Tongue (tissue), 2 donors: ENCODE results near the gene KRTAP3-2. TPM values are rescaled to one million over a fixed set of nuclear protein-coding genes. Genes with fewer than 3 reads are reported as not detected.

Experiments
- DNase-seq: peaks from one replicate; pipeline ENCODE4 v3.0.0-alpha.2; 2015
- total RNA-seq: library from RNA; depleted of rRNA; stranded (reverse); fragments of >200 nt; gene quantifications from one replicate; pipeline ENCODE4 v1.2.3, GENCODE V29; 2014

KRTAP3-2 gene
- total RNA-seq, 1 donor from 2014 or later, result not detected

DNA sequence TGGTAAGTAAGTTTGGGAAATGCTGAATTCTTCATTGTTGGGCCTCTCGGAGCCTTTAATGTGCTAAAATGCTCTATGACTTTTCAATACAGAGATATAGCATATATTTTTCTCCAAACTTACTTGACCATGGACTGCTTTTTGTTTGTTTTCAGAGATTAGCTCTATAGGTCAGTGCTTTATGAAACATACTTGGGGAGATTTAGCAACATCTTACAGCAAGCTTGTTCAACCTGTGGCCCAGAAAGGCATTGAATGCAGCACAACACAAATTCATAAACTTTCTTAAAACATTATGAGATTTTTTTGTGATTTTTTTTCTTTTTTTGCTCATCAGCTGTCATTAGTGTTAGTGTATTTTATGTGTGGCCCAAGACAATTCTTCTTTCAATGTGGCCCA, 10.2 kb upstream of the KRTAP3-2 start:
- DNase-seq, result no peak

DNA sequence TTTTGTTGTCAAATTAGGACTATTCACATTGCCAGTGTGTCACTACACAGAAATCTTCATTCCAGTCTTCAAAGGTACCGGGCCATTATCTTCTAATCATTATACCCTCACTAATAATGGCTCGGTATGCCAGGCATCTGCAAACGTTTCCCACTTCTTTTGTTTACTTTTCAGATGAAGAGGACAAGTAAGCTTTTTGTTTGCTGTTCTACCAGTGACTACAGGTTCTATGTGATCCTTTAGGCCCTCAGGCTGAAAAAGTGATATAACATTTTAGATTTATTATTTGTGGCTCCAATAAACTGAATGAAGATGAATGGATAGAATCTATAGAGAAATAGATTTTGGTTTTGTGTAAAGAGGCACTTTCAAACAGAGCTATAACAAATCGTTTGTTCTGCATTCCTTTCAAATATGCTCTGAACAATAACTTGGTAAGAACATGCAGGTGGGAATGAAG, 9.6 kb upstream of the KRTAP3-2 start:
- no peak for DNase-seq

DNA sequence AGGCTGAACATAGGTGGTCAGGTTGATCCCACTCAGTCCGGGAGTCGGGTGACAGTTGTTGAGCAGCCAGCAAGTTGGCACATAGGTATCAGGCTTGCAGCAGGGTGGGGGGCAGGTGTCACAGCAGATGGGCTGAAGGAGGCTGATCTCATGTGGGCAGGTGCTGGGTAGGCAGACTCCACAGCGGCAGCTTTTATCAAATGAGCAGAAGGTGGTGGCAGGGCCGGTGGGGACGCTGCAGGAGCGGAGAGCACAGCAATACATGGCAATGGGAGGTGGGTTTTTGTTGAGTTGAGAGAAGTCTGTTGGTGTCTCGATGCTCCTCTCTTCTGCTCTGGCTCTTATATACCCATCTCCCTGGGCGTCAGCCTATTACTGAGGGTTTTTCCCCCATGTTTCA, 9.1 kb upstream of the KRTAP3-2 start, which contains the start of gene KRTAP3-1:
Gene KRTAP3-1, minus strand, starts transcription at position 318 of the 400 bp plus-strand sequence. Its CDS starts 54 bp downstream, at position 264.
- peak; percentile 16 for DNase-seq

DNA sequence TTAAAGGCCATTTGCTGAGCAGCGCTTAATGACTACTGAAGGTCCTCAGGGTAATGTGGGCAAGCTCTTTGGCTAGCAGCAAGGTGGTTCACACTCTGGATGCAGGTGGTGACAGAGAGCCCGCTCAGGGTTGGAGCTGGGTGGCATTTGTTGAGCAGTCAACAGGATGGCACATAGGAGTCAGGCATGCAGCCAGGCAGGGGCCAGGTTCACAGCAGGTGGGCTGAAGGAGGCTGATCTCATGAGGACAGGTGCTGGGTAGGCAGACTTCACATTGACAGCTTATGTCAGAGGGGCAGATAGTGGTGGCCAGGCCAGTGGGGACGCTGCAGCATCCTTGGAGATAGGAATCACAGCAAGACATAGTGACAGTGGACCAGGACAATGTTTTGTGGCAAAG, 4.7 kb upstream of the KRTAP3-2 start:
- DNase-seq, result peak; percentile 27

DNA sequence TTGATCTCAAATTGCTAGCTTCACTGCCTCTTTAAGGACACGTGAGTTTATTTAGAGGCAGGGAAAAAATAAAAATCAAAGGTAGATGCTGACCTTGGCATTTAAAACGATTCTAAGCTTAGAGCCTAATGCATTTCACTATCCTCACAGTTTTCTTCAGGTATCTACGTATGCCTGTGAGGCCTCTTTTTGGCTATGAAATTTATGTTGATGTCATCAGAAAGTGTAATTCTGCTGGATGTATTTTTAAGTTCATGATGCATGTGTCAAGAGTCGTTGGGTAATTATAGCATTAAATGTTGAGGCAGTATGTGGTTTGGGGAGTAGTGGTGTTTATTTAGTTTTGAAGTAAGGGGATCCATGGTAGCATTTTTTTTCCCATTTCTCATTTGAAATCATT, 4.2 kb upstream of the KRTAP3-2 start:
- DNase-seq, result no peak

DNA sequence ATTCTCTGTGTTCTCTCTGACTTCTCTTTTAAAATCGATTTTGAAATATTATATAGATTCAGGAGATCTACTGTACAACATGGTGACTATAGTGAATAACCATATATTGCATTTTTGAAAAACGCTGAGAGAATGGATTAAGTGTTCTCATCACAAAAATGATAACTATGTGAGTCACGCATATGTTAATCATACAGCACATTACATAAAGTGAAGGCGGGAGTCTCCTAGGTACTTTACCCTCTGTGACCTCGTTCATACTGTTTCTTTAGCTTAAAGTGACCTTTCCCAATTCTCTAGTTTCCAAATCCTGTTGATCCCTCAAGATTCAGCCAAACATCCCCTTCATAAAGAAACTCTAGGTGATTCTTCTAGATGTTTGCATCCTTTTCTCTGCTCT, 3.1 kb upstream of the KRTAP3-2 start:
- no peak for DNase-seq

DNA sequence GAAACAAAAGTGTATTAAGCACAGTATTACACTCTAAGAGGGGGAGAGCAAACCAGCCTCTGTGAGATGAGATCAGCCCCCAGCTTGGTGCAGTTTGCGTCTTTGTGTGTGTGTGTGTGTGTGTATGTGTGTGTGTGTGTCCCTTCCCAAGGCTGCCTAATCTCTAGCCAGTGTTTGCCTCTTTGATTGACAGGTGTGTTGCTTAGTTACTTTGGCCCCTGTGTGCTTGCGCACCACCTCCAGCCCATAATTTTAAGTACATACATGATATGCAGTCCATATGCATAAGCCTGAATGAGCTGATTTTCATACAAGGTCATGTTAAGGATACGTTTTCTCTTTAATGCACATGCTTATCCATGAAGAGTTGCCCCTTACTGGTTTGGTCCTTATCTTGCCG, 2.1 kb upstream of the KRTAP3-2 start:
- no peak for DNase-seq

DNA sequence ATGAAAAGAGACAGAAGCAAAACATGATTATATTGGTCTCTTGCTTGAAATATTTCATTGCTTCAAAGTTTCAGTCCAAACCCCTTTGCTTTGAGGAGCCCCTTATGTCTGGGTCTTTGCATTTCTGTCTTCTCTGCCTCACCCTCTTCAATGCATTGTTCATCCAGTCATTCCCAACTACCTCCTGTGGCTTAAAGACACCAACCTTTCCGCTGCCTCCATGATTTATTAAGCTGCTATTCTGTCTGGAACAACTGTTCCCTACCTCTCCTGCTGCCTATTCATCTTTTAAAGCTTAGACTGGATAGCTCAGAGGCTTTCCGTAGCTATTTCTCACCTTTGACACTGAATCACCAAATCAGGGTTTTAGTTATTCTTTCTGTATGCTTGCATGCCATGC, 2.3 kb downstream of the KRTAP3-2 start:
- DNase-seq, result no peak

DNA sequence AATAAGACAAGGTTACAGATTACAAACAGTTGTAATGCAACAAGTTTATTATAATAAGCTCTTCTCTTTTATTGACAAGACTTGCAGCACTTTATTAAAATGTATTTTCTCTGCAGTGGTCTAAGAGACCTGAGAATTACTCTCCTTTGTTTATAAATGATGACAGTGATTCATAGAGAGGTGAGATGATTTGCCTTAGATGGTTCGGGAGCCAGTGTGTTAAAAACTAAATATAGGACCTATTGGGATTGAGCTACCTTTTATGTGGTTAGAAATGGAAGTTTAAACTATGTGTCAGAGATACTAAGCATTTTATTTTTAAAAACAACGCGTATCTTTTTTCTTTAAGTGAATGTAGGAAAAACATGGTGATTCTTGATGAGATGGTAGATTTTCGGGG, 2.9 kb downstream of the KRTAP3-2 start:
- DNase-seq, result no peak

DNA sequence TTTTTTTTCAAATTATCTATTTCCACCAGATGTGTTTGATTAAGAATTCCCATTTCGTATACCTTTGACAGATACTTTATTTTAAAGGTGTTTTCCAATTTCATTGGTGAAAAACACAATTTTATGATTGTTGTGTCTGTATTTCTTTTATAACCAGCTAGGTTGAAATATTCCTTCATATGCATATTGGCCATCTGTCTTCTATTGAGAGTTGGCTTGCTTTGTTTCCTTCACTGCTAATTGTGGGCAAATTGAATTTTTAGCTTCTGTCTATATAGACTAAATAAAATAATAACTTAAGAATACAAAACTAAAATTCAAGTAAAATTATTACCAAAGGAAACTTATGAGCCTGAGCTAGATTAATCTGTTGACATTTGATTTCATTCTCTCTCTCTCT, 4.6 kb downstream of the KRTAP3-2 start:
- no peak for DNase-seq

DNA sequence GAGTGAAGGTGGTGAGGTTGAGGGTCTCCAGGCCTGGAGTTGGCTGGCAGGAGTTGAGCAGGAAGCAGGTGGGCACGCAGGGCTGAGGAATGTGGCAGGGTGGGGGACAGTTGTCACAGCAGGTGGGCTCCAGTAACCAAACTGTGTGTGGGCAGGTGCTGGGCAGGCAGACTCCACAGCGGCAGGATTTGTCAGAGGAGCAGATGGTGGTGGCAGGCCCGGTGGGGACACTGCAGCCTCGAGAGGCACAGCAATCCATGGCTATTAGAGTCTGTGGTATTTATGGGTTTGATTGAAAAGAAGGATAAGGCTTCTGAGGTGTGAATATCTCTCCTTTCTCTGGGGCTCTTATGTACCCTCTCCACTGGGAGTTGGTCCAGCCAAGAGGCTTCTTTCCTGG, 5.9 kb downstream of the KRTAP3-2 start, which contains the start of gene KRTAP3-3:
Gene KRTAP3-3, minus strand, starts transcription at position 326 of the 400 bp plus-strand sequence. Its CDS starts 67 bp downstream, at position 259.
- DNase-seq, result peak; percentile 54

DNA sequence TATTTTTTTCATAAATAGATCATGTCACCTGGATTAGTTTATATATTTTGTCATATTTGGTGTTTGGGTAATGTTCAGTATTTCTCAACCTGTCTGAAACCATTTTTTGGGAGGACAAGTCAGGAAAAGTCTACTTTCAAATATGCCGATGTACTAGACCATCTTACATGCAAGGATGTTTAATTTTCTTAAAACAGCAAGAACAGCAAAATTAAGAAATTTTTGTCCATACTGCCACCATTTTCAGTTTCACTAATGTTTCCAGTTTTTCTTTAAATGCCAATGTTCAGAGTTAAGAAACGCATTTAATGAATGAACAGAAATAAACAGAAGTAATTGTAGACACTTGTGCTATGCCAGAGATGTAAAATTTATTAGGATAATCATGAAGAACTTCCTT, 6.6 kb downstream of the KRTAP3-2 start:
- no peak for DNase-seq

DNA sequence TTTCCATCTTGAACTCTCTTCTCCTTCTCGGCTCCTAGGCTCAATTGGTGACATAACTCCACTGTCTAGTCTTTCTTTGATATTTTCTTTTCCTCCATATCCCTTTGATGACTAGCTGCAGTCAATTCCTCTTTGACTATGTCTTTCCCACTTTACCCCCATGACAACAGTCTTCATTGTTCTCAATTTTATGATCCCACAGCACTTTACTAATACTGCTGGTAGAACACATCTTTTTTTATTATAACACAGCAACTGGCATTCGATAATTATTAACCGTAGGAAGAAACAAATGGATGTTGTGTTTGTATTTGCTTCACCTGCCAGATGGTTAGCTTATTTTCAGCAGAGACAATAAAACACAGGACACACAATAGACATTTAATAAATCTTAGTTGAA, 7.0 kb downstream of the KRTAP3-2 start:
- DNase-seq, result no peak

DNA sequence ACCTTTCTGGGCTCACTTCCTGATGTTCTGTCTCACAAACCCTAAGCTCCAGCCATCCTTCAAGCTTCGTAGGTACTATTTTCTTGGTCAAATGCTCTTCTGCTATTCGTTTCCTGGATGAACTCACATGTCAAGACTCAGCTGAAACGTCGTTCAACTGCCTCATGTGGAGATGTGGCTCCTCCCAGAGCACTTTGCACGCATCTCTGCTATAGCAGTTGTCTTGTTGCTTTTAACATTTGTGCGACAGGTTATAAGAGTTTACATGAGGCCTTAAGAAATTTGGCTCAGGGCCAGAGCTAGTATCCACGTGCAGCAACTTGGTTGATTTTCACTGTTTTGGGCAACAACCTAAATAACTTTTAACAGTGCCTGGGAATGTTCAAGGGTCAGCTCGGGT, 12.8 kb downstream of the KRTAP3-2 start:
- peak; percentile 53 for DNase-seq

DNA sequence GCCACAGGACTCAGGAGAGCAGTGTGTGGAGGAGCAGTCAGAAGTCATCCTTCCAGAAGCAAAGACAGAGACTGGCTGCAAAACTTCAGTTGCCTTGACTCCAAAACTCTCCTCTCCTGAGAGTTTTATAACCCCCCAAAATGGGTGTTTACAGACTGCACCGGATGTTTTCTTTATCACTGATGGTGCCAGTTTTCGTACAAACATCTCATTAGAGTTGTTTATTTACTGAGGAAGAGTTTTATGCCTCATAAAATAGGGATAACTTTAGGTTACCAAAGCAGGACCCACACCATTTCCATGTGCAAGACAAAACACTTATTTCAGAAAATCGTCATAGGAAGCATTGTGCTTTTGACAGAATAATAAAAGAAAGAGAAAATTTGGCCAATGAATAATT, 15.5 kb downstream of the KRTAP3-2 start, which contains the start of gene KRT40:
Gene KRT40, minus strand, starts transcription at position 101 of the 400 bp plus-strand sequence. Its CDS starts 53 bp downstream, at position 48.
- no peak for DNase-seq

DNA sequence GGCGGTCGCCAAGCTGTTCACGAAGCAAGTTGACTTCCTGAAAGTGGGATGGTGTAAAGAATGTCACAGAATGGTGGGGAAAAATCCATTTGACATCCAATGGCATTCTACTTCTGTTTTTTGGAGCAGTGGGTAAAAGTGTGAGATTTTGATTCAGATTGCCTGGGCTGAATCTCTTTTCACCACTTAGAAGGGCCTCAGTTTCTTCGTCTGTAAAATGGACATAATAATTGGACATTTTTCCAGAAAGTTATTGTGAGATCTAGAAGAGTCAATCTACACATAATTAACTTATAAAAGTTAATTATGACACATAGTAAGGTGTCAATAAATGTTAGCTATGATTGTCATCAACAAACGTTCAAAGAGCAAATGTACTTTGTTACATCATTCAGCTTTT, 18.6 kb downstream of the KRTAP3-2 start:
- DNase-seq, result no peak

DNA sequence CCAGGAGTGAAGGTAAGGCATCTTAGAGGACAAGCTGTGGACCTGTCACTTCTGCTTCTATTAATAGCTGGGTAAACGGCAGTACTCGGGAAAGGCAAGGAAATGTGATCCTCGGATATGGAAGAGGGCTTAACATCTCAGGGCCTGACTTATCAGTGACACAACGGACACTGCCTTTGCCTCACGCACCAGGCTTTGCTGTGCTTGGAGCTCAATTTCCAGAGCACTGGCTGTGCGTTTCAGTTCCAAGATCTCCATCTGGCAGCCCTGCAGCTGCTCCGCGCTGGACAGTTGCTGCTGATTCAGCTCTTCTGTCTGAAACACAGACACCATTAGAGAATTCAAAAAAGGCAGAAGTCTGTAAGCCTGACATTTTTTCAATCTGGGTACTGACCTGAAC, 19.1 kb downstream of the KRTAP3-2 start:
- peak; percentile 92 for DNase-seq

DNA sequence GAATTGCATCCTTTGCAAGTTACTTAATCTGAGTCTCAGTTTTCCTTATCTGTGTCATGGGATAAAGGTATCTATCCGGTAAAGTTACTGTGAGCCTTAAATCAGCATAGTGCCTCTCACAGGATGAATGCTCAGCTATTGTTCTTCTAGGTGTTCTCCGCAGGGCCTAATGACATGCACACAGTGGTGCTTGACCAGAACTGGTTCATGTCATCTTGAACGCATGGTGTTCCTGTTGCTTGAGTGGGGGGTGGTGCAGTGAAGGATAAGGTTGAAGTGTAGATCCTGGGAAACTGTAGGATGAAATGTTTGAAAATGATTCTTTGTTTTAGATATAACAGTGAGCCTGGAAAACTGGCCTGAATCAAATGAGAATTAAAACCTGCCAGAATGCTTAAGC, 19.6 kb downstream of the KRTAP3-2 start:
- DNase-seq, result no peak

DNA sequence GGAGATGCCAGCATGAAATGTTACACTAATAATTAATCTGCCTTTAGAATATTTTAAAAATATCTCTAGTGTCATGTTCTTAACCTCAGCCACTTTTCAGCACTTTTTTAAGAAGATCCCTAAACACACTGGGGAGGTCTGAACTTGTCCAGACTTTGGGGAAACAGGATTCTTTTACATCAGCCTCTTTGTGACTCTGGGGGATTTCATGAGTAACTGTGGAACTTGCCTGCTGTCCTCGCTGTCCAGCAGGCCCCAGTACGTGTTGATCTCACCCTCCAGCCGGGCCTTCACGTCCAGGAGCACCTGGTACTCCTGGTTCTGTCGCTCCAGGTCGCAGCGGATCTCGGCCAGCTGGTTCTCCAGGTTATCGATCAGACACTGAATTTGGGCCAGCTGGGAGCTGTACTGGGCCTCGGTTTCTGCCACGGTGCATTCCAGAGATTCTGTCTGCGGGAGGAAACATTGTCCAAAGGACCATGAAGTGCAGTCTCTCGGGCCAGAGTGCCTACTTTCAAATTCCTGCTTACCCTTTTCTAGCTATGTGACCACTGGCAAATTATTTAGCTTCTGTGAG, 21.0 kb downstream of the KRTAP3-2 start:
- peak; percentile 55 for DNase-seq

DNA sequence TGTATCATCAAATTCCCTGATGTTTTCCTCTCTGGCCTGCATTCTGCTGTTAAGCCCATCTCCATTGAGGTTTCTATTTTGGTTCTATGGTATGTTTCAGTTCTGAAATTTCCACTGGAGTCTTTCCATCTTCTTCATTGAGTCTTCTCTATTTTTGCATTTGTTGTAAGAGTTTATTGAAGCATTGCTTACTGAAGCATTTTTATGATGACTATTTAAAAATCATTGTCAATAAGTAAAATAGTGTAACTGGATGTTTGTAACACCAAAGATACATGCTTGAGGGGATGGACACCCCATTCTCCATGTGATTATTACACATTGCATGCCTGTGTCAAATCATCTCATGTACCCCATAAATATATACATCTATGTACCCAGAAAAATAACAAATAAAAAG, 24.2 kb downstream of the KRTAP3-2 start:
- no peak for DNase-seq

DNA sequence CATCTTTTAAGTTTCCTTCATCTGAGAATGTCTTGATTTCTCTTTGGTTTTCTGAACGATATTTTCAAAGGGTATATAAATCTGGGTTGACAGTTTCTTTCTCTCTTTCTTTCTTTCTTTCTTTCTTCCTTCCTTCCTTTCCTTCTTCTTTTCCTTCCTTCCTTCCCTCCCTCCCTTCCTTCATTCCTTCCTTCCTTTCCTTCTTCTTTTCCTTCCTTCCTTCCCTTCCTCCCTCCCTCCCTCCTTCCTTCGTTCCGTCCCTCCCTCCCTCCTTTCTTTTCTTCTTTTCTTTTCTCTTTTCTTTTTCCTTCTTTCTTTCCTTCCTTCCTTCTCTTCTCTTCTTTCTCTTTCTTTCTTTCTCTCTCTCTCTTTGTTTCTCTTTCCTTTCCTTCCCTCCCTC, 25.3 kb downstream of the KRTAP3-2 start:
- no peak for DNase-seq

DNA sequence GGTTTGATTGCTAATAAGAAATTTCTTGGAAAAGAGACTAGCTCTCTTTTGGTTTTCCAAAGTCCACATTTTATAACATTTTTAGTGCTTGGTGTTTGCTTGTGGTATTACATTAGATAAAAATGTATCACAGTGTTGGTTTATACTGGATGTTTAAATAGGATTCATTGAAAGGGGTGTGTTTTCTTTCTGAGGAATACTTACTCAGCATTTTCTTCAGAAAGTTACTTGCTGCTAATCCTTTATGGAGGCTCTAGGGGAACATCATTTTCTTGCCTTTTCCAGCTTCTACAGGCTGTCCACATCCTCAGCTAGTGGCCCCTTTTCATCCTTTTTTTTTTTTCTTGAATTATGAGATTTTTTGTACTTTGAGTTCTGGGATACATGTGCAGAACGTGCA, 32.1 kb downstream of the KRTAP3-2 start:
- DNase-seq, result no peak

DNA sequence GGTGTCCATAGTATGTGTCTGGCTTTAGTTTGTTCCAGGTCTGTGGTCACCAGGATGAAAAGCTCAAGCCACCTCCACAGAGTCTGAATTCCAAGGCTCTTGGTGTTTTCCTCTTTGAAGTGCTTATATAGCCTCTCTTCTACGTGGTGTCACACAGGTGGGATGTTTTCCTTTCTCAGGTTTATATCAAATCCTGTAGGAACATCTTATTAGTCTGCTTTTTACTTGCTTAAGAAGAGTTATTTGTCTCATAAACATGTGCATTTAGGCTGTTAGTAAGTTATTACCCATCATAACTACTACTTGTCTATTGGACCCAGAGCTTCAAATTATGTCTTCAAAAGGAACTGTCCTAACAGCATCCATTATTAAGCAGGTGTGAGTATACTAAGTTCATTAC, 32.9 kb downstream of the KRTAP3-2 start, which contains the start of gene KRT39:
Gene KRT39, minus strand, starts transcription at position 101 of the 400 bp plus-strand sequence. Its CDS starts 92 bp downstream, at position 9.
- DNase-seq, result no peak

DNA sequence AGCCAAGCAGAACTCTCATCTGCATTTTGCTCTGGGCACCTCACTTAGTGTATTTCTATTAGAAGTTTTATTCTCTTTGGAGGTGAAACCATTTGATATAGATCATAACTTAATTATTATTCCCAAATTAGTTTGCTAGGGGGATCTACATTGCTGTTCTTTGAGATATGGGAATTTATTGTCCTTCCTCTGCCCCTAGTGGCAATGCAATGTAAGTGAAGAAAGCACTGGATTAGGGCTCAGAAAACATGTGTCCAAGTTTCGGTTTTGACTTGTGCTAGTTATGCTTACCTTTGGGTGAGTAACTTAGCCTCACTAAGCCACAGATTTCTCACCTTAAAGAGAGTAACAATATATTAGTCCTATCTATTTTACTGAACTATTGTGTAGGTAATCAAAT, 35.9 kb downstream of the KRTAP3-2 start:
- no peak for DNase-seq
